Esophagus squamous epithelium (tissue), 5 donors: ENCODE data around the gene ADK. TPM values are rescaled to one million over a fixed set of nuclear protein-coding genes. Genes with fewer than 3 reads are reported as not detected.
"Not testable (repeated sequence)": the region's sequence is repeated elsewhere in the genome, so short reads cannot be mapped to it uniquely, and the experiment has no call there.

Experiments
- DNase-seq: peaks from one replicate; lab custom pipeline; 2025; lab: John Stamatoyannopoulos, UW
- H3K27ac ChIP-seq, 4 donors: fragments of 200-600 bp; sonication (generic); one replicate each; pipeline ENCODE4 v1.5.1; 2016 to 2019; ENCODE audit warnings: mild to moderate bottlenecking in 1 of 4
- H3K27me3 ChIP-seq, 4 donors: fragments of 200-600 bp; sonication (generic); 1 replicate in 3 of 4; 2 replicates in 1 of 4; pipeline versions ENCODE4 v1.5.1 to v1.6.0; 2017 to 2021; ENCODE audit warnings: antibody characterized with exemption in 1 of 4
- H3K36me3 ChIP-seq, 3 donors: fragments of 200-600 bp; sonication (generic); one replicate each; pipeline ENCODE4 v1.5.1; 2016 to 2019
- H3K4me1 ChIP-seq, 3 donors: fragments of 200-600 bp; sonication (generic); one replicate each; pipeline ENCODE4 v1.5.1; 2017 to 2019
- H3K4me3 ChIP-seq, 4 donors: fragments of 200-600 bp; sonication (generic); 1 replicate in 3 of 4; 2 replicates in 1 of 4; pipeline ENCODE4 v1.5.1; 2016 to 2019; ENCODE audit warnings: mild to moderate bottlenecking in 2 of 4, moderate library complexity in 1 of 4
- H3K9me3 ChIP-seq, 3 donors: fragments of 200-600 bp; sonication (generic); one replicate each; pipeline ENCODE4 v1.5.1; 2016 to 2019
- CTCF ChIP-seq, 6 experiments: fragments of 450-650 bp in 4 of 6; fragments of 200-600 bp in 2 of 6; sonication (generic) in 2 of 6; IDR thresholded peaks; one replicate each; pipeline ENCODE4 v1.5.1; 2016 to 2019; ENCODE audit warnings: antibody characterized with exemption in 6 of 6, mild to moderate bottlenecking in 4 of 6, moderate library complexity in 4 of 6
- POLR2A ChIP-seq, 4 donors: fragments of 450-650 bp; IDR thresholded peaks; one replicate each; pipeline ENCODE4 v1.6.1; 2017; ENCODE audit warnings: antibody characterized with exemption in 4 of 4, mild to moderate bottlenecking in 4 of 4, moderate library complexity in 3 of 4
- WGBS, 2 donors: methylation state at CpG; one replicate each; pipeline ENCODE4 v1.1.5; 2018; 5-methylcytosine and 5-hydroxymethylcytosine counted together
- intact Hi-C: fragments of 100-400 bp; cut with DNase I; formaldehyde crosslinking; loops from one replicate; pipeline ENCODE4 v1.15.0; 2022
- total RNA-seq, 4 donors: library from RNA; depleted of rRNA; stranded (reverse); fragments of >200 nt; gene quantifications; one replicate each; pipeline ENCODE4 v1.1.0, GENCODE V29; 2016
- donor health status: DM: yes; HTN: yes; CAD: no.

Gene ADK
- total RNA-seq, 4 donors from 2014 or later, result 43.3 to 78.4 (median 68.4) TPM

GRCh38 chr10:74178042-74178791, 27.2 kb downstream of the ADK start:
- intact Hi-C loops, result no loop called here
- Histone ChIP-seq H3K36me3 (no peaks in the 10 kb centered on the region), H3K27me3 (no peaks in the 10 kb centered on the region), H3K4me1 (peaks cover 3 to 63% (median 7%) of the 10 kb centered on the region in 3 donors), H3K4me3 (peak overlapping the region in 1 of 4 donors; percentile 71), H3K27ac (peak overlapping the region in 1 of 4 donors; percentile 88), H3K9me3 (no peaks in the 10 kb centered on the region)
- 81 to 89% methylated on average over 3 to 5 of the region's 5 CpGs for WGBS, 2 donors
- DNase-seq, result no peak
- TF ChIP-seq POLR2A (IDR thresholded peaks at IDR 0.05), result no peak

- Histone ChIP-seq H3K36me3 (no peaks in the 10 kb centered on the region), H3K27me3 (no peaks in the 10 kb centered on the region), H3K9me3 (no peaks in the 10 kb centered on the region), H3K27ac (no peak overlapping the region), H3K4me1 (peaks cover 3 to 63% (median 7%) of the 10 kb centered on the region in 3 donors), H3K4me3 (no peak overlapping the region)
- WGBS, 2 donors, result 96 to 100% methylated on average over 2 of the region's 2 CpGs
- no peak for DNase-seq
- TF ChIP-seq CTCF (IDR thresholded peaks at IDR 0.05), result no peak
- TF ChIP-seq POLR2A (IDR thresholded peaks at IDR 0.05), result no peak
- intact Hi-C loops, result no loop called here
Observed at GRCh38 chr10:74179111-74179710, 28.2 kb downstream of the ADK start.

GRCh38 chr10:74186678-74187077, 35.7 kb downstream of the ADK start:
- Histone ChIP-seq H3K27ac (peak overlapping the region in 2 of 4 donors; percentile 7 to 90), H3K36me3 (no peaks in the 10 kb centered on the region), H3K27me3 (no peaks in the 10 kb centered on the region), H3K4me1 (peaks cover 17 to 64% (median 17%) of the 10 kb centered on the region in 3 donors), H3K4me3 (no peak overlapping the region), H3K9me3 (no peaks in the 10 kb centered on the region)
- no peak for DNase-seq
- intact Hi-C loops, result no loop called here
- TF ChIP-seq POLR2A (IDR thresholded peaks at IDR 0.05), result no peak

- 63 to 81% methylated on average over 1 of the region's 1 CpG for WGBS, 2 donors
- H3K36me3 ChIP-seq, result no peaks in the 10 kb centered on the region
- no peaks in the 10 kb centered on the region for H3K27me3 ChIP-seq
- DNase-seq, result no peak
- TF ChIP-seq POLR2A (IDR thresholded peaks at IDR 0.05), result no peak
- no peak for TF ChIP-seq CTCF (IDR thresholded peaks at IDR 0.05)
- H3K4me1 ChIP-seq, result peaks cover 19 to 64% (median 23%) of the 10 kb centered on the region in 3 donors
- no peaks in the 10 kb centered on the region for H3K9me3 ChIP-seq
- no peak overlapping the region for H3K4me3 ChIP-seq
- peak overlapping the region in 2 of 4 donors; percentile 30 to 90 for H3K27ac ChIP-seq
- intact Hi-C loops, result no loop called here
Observed at GRCh38 chr10:74187237-74187636, 36.2 kb downstream of the ADK start.

GRCh38 chr10:74188617-74189016, 37.6 kb downstream of the ADK start:
- H3K27ac ChIP-seq, result peak overlapping the region in 3 of 4 donors; percentile 84 to 90 (median 86)
- H3K27me3 ChIP-seq, H3K4me3 ChIP-seq, H3K36me3 ChIP-seq, DNase-seq, H3K9me3 ChIP-seq, intact Hi-C loops: not testable (repeated sequence)
- H3K4me1 ChIP-seq, result peaks cover 21 to 72% (median 28%) of the 10 kb centered on the region in 3 donors
- WGBS, 2 donors, result 87 to 91% methylated on average over 13 of the region's 13 CpGs

GRCh38 chr10:74189999-74190421, 39.0 kb downstream of the ADK start:
- H3K4me1 ChIP-seq, result peaks cover 21 to 86% (median 35%) of the 10 kb centered on the region in 3 donors
- 6 to 9% methylated on average over 3 of the region's 3 CpGs for whole genome bisulfite sequencing, 2 donors
- no peaks in the 10 kb centered on the region for H3K27me3 ChIP-seq
- H3K36me3 ChIP-seq, result no peaks in the 10 kb centered on the region
- no peak for DNase-seq
- peak overlapping the region in 3 of 4 donors; percentile 22 to 26 (median 22) for H3K4me3 ChIP-seq
- intact Hi-C loops, result no loop called here
- H3K9me3 ChIP-seq, result no peaks in the 10 kb centered on the region
- peak overlapping the region; percentile 77 to 90 (median 85) for H3K27ac ChIP-seq
- TF ChIP-seq POLR2A (IDR thresholded peaks at IDR 0.05) (no peak), CTCF (IDR thresholded peaks at IDR 0.05) (no peak)
